ENCODE measurements around the gene TCFL5.

DNA sequence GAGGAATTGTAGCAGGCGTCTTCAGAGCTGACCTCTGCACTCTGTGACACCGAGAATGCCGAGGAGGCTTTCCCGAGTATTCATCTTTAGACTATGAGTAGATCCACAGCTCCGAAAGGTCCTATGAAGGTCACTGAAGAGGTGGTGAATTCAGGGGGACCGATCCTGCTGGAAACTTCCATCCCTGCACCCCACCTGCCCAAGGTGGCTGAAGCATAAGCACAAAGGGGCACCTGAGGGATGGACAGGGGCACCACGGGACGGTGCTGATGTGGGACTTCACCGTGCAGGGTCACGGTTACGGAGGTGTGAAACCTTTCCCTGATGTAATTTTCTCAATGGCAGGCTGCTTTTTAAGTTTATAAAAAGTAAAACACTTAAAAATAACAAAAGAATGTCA is 40.3 kb upstream of the TCFL5 start:
- TF ChIP-seq POLR2AphosphoS5 (IDR thresholded peaks at IDR 0.05; ENCODE audit: borderline replicate concordance, low read depth, low read length) (no peak), EZH2 (IDR thresholded peaks at IDR 0.05) (no peak)
